H1 (cell line): ENCODE data around the gene SRGAP3. TPM values are rescaled to one million over a fixed set of nuclear protein-coding genes. Genes with fewer than 3 reads are reported as not detected.

ENCODE experiments used
- CTCF ChIA-PET: fragments of 300-600 bp; sonication (Branson Sonifier 250); formaldehyde crosslinking; loops from one replicate; lab custom pipeline; 2021; ENCODE audit not compliant: partially characterized antibody; lab: Charles Lee
- POLR2A ChIA-PET: fragments of 300-600 bp; sonication (Branson Sonifier 250); formaldehyde crosslinking; loops from one replicate; lab custom pipeline; 2021; ENCODE audit warnings: inconsistent platforms; ENCODE audit not compliant: partially characterized antibody; lab: Charles Lee
- DNase-seq, 2 experiments: peaks; one replicate each; pipeline versions ENCODE4 v3.0.0 to v3.0.0-alpha.2; 2010 to 2022; ENCODE audit warnings: low spot score in 2 of 2, low read depth in 1 of 2, mixed read lengths in 1 of 2
- FAIRE-seq: peaks from 2 replicates; lab custom pipeline; 2011; peaks lifted over from hg19 to GRCh38; lab: Jason Lieb, UNC
- H2AFZ ChIP-seq: 2 replicates; pipeline ENCODE4 v1.8.1; 2012; ENCODE audit warnings: low read length, inconsistent platforms
- H2AK5ac ChIP-seq: 2 replicates; pipeline ENCODE4 v1.6.1; 2013; ENCODE audit warnings: low read depth, low read length
- H2BK120ac ChIP-seq: replicated peaks from 2 replicates; pipeline ENCODE3; 2013; ENCODE audit warnings: low read depth, low read length, inconsistent platforms
- H2BK12ac ChIP-seq: 2 replicates; pipeline ENCODE4 v1.6.1; 2013; ENCODE audit warnings: low read depth, low read length
- H2BK15ac ChIP-seq: 2 replicates; pipeline ENCODE4 v1.6.1; 2013; ENCODE audit warnings: low read length
- H2BK20ac ChIP-seq: 2 replicates; pipeline ENCODE4 v1.6.1; 2013; ENCODE audit warnings: low read length
- H2BK5ac ChIP-seq: 2 replicates; pipeline ENCODE4 v1.6.1; 2013; ENCODE audit warnings: low read depth, low read length
- H3K14ac ChIP-seq: 2 replicates; pipeline ENCODE4 v1.6.1; 2013; ENCODE audit warnings: inconsistent platforms; ENCODE audit not compliant: insufficient read length
- H3K18ac ChIP-seq: 2 replicates; pipeline ENCODE4 v1.6.1; 2013; ENCODE audit warnings: low read length; ENCODE audit errors: extremely low read depth
- H3K23ac ChIP-seq: 2 replicates; pipeline ENCODE4 v1.6.1; 2013; ENCODE audit warnings: inconsistent platforms; ENCODE audit not compliant: insufficient read length
- H3K23me2 ChIP-seq: 2 replicates; pipeline ENCODE4 v1.6.1; 2013; ENCODE audit warnings: low read depth, low read length
- H3K27ac ChIP-seq: 2 replicates; pipeline ENCODE4 v1.6.1; 2011; ENCODE audit warnings: low read depth, low read length, inconsistent platforms
- H3K27me3 ChIP-seq, 4 experiments: replicated peaks in 1 of 4; 1 replicate in 1 of 4; 2 replicates in 3 of 4; pipeline versions ENCODE4 v1.6.1 to v1.8.1; 2011 to 2013; ENCODE audit warnings: low read length in 3 of 4, mild to moderate bottlenecking in 3 of 4, inconsistent platforms in 2 of 4, mixed read lengths in 2 of 4, moderate library complexity in 1 of 4; ENCODE audit not compliant: control insufficient read depth in 3 of 4, insufficient read depth in 3 of 4; ENCODE audit errors: extremely low read depth in 1 of 4
- H3K36me3 ChIP-seq, 4 experiments: 2 replicates each; pipeline versions ENCODE4 v1.6.1 to v1.8.1; 2011 to 2013; ENCODE audit warnings: mild to moderate bottlenecking in 4 of 4, low read length in 3 of 4, moderate library complexity in 2 of 4, control low read depth in 1 of 4, inconsistent platforms in 1 of 4; ENCODE audit not compliant: insufficient read depth in 4 of 4, control insufficient read depth in 2 of 4
- H3K4ac ChIP-seq: replicated peaks from 2 replicates; pipeline ENCODE3; 2013; ENCODE audit warnings: low read length, low read depth, mixed read lengths, inconsistent platforms; ENCODE audit not compliant: insufficient read length
- H3K4me1 ChIP-seq, 4 experiments: replicated peaks in 1 of 4; 1 replicate in 1 of 4; 2 replicates in 3 of 4; pipeline versions ENCODE4 v1.6.1 to v1.8.1; 2011 to 2013; ENCODE audit warnings: low read length in 3 of 4, inconsistent platforms in 2 of 4, mixed read lengths in 1 of 4; ENCODE audit not compliant: insufficient read depth in 4 of 4, control insufficient read depth in 3 of 4
- H3K4me2 ChIP-seq, 2 experiments: 2 replicates each; pipeline versions ENCODE4 v1.6.1 to v1.8.1; 2011 to 2013; ENCODE audit warnings: low read depth in 2 of 2, low read length in 2 of 2, control low read depth in 1 of 2, inconsistent platforms in 1 of 2, mild to moderate bottlenecking in 1 of 2; ENCODE audit not compliant: insufficient read depth in 1 of 2
- H3K4me3 ChIP-seq, 4 experiments: fragments of 200-600, 300-600 bp in 1 of 4; sonication (generic), shearing (Covaris generic), sonication (Bioruptor Twin) in 1 of 4; 2 replicates each; pipeline versions ENCODE4 v1.5.1 to v1.8.1; 2011 to 2016; ENCODE audit warnings: low read length in 4 of 4, low read depth in 3 of 4, control low read depth in 2 of 4, inconsistent platforms in 2 of 4, mild to moderate bottlenecking in 2 of 4, mixed read lengths in 1 of 4, moderate library complexity in 1 of 4; ENCODE audit not compliant: insufficient read depth in 2 of 4; ENCODE audit errors: extremely low read depth in 1 of 4
- H3K56ac ChIP-seq: replicated peaks from 2 replicates; pipeline ENCODE3; 2013; ENCODE audit warnings: low read depth, mild to moderate bottlenecking, mixed read lengths, low read length, inconsistent platforms; ENCODE audit not compliant: insufficient read length
- H3K79me1 ChIP-seq: 2 replicates; pipeline ENCODE4 v1.6.1; 2013; ENCODE audit warnings: low read depth, low read length, control low read depth
- H3K79me2 ChIP-seq, 2 experiments: 2 replicates each; pipeline versions ENCODE4 v1.6.1 to v1.8.1; 2012 to 2013; ENCODE audit warnings: low read length in 2 of 2, mild to moderate bottlenecking in 2 of 2, inconsistent platforms in 1 of 2; ENCODE audit not compliant: insufficient read depth in 2 of 2, control insufficient read depth in 1 of 2
- H3K9ac ChIP-seq, 4 experiments: replicated peaks in 1 of 4; 1 replicate in 1 of 4; 2 replicates in 3 of 4; pipeline versions ENCODE4 v1.6.1 to v1.8.1; 2011 to 2013; ENCODE audit warnings: low read depth in 3 of 4, low read length in 3 of 4, control low read depth in 2 of 4, mild to moderate bottlenecking in 2 of 4, moderate library complexity in 2 of 4, inconsistent platforms in 1 of 4; ENCODE audit errors: extremely low read depth in 1 of 4
- H3K9me3 ChIP-seq, 2 experiments: 2 replicates each; pipeline versions ENCODE4 v1.6.1 to v1.8.1; 2012 to 2013; ENCODE audit warnings: mild to moderate bottlenecking in 2 of 2, moderate library complexity in 2 of 2, control low read depth in 1 of 2, inconsistent platforms in 1 of 2, low read depth in 1 of 2, low read length in 1 of 2, mixed read lengths in 1 of 2; ENCODE audit not compliant: insufficient read depth in 2 of 2
- H4K20me1 ChIP-seq, 2 experiments: replicated peaks in 1 of 2; 2 replicates each; pipeline versions ENCODE3 to v1.8.1; 2011 to 2013; ENCODE audit warnings: inconsistent platforms in 2 of 2, low read length in 2 of 2, mild to moderate bottlenecking in 1 of 2; ENCODE audit not compliant: insufficient read depth in 2 of 2, control insufficient read depth in 1 of 2
- H4K5ac ChIP-seq: 2 replicates; pipeline ENCODE4 v1.6.1; 2013; ENCODE audit warnings: low read length, low read depth, mixed read lengths, inconsistent platforms; ENCODE audit not compliant: insufficient read length
- H4K8ac ChIP-seq: 2 replicates; pipeline ENCODE4 v1.8.0; 2013; ENCODE audit warnings: mild to moderate bottlenecking, moderate library complexity, low read length, inconsistent platforms; ENCODE audit not compliant: insufficient read depth; ENCODE audit errors: extremely low read depth
- H4K91ac ChIP-seq: replicated peaks from 2 replicates; pipeline ENCODE3; 2013; ENCODE audit warnings: low read length, mixed read lengths, inconsistent platforms; ENCODE audit not compliant: insufficient read length
- ATF2 ChIP-seq: IDR thresholded peaks from 2 replicates; pipeline ENCODE4 v1.6.1; 2012; ENCODE audit warnings: low read length, inconsistent platforms
- CTBP2 ChIP-seq: IDR thresholded peaks from 2 replicates; pipeline ENCODE4 v1.7.0; 2011; ENCODE audit warnings: borderline replicate concordance, mild to moderate bottlenecking, moderate library complexity, mixed read lengths, low read length; ENCODE audit not compliant: insufficient read depth, insufficient read length
- E2F6 ChIP-seq: IDR thresholded peaks from 2 replicates; pipeline ENCODE4 v1.6.1; 2012; ENCODE audit warnings: inconsistent platforms
- EGR1 ChIP-seq: IDR thresholded peaks from 2 replicates; pipeline ENCODE4 v1.6.1; 2011; ENCODE audit warnings: low read depth, low read length, borderline replicate concordance
- EZH2 ChIP-seq: fragments of 200-600 bp; sonication (generic); IDR thresholded peaks from 2 replicates; pipeline ENCODE4 v1.7.1; 2012; ENCODE audit warnings: low read depth, mild to moderate bottlenecking, moderate library complexity, low read length, inconsistent platforms; ENCODE audit not compliant: severe bottlenecking
- GTF2F1 ChIP-seq: IDR thresholded peaks from 2 replicates; pipeline ENCODE4 v1.6.1; 2012; ENCODE audit warnings: low read depth, low read length, improper control_type of control experiment, borderline replicate concordance
- NRF1 ChIP-seq: IDR thresholded peaks from 2 replicates; pipeline ENCODE4 v1.6.1; 2011; ENCODE audit warnings: mild to moderate bottlenecking, low read depth, low read length, improper control_type of control experiment
- RFX5 ChIP-seq: IDR thresholded peaks from 2 replicates; pipeline ENCODE4 v1.6.1; 2011; ENCODE audit warnings: low read depth, low read length, improper control_type of control experiment, borderline replicate concordance
- RXRA ChIP-seq: IDR thresholded peaks from 2 replicates; pipeline ENCODE4 v1.6.1; 2011; ENCODE audit warnings: low read depth, mild to moderate bottlenecking, low read length, moderate library complexity; ENCODE audit not compliant: insufficient read depth
- SIN3A ChIP-seq, 2 experiments: IDR thresholded peaks in 1 of 2; conservative IDR thresholded peaks in 1 of 2; 2 replicates each; pipeline ENCODE4 v1.6.1; 2011 to 2012; ENCODE audit warnings: low read length in 2 of 2, improper control_type of control experiment in 1 of 2, low read depth in 1 of 2, mild to moderate bottlenecking in 1 of 2
- SP4 ChIP-seq: IDR thresholded peaks from 2 replicates; pipeline ENCODE4 v1.6.1; 2012; ENCODE audit warnings: low read length, inconsistent platforms
- WGBS, 2 experiments: shearing (Covaris generic) in 1 of 2; methylation state at CpG; one replicate each; pipeline versions ENCODE4 v1.1.6 to v1.1.7; 2013 to 2015; ENCODE audit warnings: low lambda C conversion rate in 2 of 2, mixed read lengths in 2 of 2, inconsistent platforms in 1 of 2, low coverage in 1 of 2, missing lambda C conversion rate in 1 of 2; ENCODE audit not compliant: insufficient replicate concordance in 2 of 2, insufficient coverage in 1 of 2, insufficient read length in 1 of 2; ENCODE audit errors: extremely low coverage in 1 of 2, missing lambda C conversion rate in 1 of 2; 5-methylcytosine and 5-hydroxymethylcytosine counted together
- polyA plus RNA-seq, 7 experiments: library from polyadenylated mRNA; depleted of rRNA in 3 of 7; stranded (reverse) in 5 of 7; unstranded in 2 of 7; fragments of >200 nt in 5 of 7; fragments of 200-250 nt in 2 of 7; gene quantifications; 1 replicate in 5 of 7; 2 replicates in 1 of 7; 4 replicates in 1 of 7; pipeline versions ENCODE4 v1.2.1 to v1.2.3, GENCODE V29; 2011 to 2013; ENCODE audit warnings: missing spikeins in 2 of 7, mixed read lengths in 2 of 7
- total RNA-seq: library from RNA; stranded (reverse); fragmentation: NEBNext Ultra II Directional; extraction: Animal tissue kit (Norgen Biotek cat#: 25700); gene quantifications from 2 replicates; pipeline ENCODE4 v1.2.1, GENCODE V29; 2021

Gene SRGAP3
- total and polyA plus RNA-seq, 2 of the 8 experiments (the other 6 are each of a cell fraction or from before 2014, with no cell fraction given): 5.8 to 11.4 TPM

GRCh38 chr3:9278085-9278484 is 28.6 kb upstream of the SRGAP3 start:
- 53% methylated on average over 1 of the region's 1 CpG; no CpG with 5 or more reads in 1 of the 2 experiments for WGBS, 2 experiments
- Histone ChIP-seq H2BK5ac (no peak overlapping the region), H3K9ac (no peak overlapping the region), H3K4me2 (no peak overlapping the region), H3K27ac (no peak overlapping the region; the same call in 1 of the 2 replicates), H3K9me3 (no peaks in the 10 kb centered on the region), H3K79me2 (no peaks in the 10 kb centered on the region), H3K4ac (no peak overlapping the region), H3K4me1 (peaks cover 5 to 8% (median 6%) of the 10 kb centered on the region in 4 experiments), H2BK120ac (no peak overlapping the region), H2AFZ (no peak overlapping the region), H3K14ac (no peak overlapping the region), H3K18ac (no peak overlapping the region), H3K79me1 (no peaks in the 10 kb centered on the region), H2BK15ac (no peak overlapping the region), H2AK5ac (no peak overlapping the region), H3K56ac (no peak overlapping the region), H2BK20ac (no peak overlapping the region), H3K23ac (no peak overlapping the region), H2BK12ac (no peak overlapping the region), H4K8ac (no peak overlapping the region), H4K5ac (no peak overlapping the region), H3K4me3 (no peak overlapping the region), H4K20me1 (no peaks in the 10 kb centered on the region), H3K27me3 (no peaks in the 10 kb centered on the region), H3K36me3 (no peaks in the 10 kb centered on the region), H3K23me2 (no peaks in the 10 kb centered on the region), H4K91ac (no peak overlapping the region)
- FAIRE-seq (no peak), DNase-seq (no peak)
- CTCF ChIA-PET: interaction anchor here (1.0 to 1.3 kb wide), 3 partner anchors 31 to 166 kb away, joined by 3 to 4 read pairs (median 4); no protein-coding TSS in a partner anchor
- POLR2A ChIA-PET: no interaction called here
- no peak for TF ChIP-seq E2F6
- TF ChIP-seq EGR1: no peak
- TF ChIP-seq RFX5: no peak
- TF ChIP-seq CTBP2: no peak
- no peak for TF ChIP-seq SP4
- no peak for TF ChIP-seq ATF2
- TF ChIP-seq EZH2: no peak
- no peak for TF ChIP-seq RXRA
- TF ChIP-seq SIN3A (conservative IDR thresholded peaks at IDR 0.05 in 1 of 2, IDR thresholded peaks at IDR 0.05 in 1 of 2; ENCODE audit: low read depth in 1 of 2, low read length in 2 of 2): no peak
- no peak for TF ChIP-seq GTF2F1
- no peak for TF ChIP-seq NRF1
